NCI-H1417 treated with DMSO at 0.1 percent for 48 hours (cell line): ENCODE measurements around the gene NFATC2.
A peak's percentile ranks its signal among the peaks of the same experiment; 100 is the strongest.
"Not testable (repeated sequence)": the region's sequence is repeated elsewhere in the genome, so short reads cannot be mapped to it uniquely, and the experiment has no call there.

Experiments used
- DNase-seq: peaks from one replicate; lab custom pipeline; 2025; lab: John Stamatoyannopoulos, UW

NFATC2 gene

DNA sequence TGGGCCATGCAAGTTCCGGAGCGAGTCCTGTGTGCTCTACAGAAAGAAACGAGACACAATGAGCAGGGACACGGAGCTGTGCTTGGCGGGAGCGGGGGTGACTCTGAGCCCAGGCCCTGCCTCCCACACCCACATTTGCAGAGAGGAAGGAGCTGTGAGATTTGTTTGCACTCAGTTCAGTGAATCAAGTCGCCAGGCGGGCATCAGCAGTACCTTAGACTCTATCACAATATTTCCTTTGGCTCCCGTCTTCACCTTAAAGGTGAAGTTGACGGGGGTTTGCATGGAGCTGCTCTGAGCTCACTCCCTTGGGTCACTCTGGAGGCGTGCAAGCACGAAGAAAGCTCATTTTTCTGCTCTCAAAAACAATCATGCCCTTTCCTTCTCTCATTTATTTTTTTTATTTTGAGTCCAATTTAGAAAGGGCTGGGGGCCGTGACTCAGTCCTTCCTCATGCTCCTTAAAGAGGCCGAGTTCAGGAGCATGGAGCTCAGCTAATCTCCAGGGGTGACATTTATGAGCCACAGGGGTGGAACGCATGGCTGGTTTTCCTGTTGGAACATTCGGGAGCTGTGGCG is 188.2 kb downstream of the NFATC2 start:
- no peak for DNase-seq

DNA sequence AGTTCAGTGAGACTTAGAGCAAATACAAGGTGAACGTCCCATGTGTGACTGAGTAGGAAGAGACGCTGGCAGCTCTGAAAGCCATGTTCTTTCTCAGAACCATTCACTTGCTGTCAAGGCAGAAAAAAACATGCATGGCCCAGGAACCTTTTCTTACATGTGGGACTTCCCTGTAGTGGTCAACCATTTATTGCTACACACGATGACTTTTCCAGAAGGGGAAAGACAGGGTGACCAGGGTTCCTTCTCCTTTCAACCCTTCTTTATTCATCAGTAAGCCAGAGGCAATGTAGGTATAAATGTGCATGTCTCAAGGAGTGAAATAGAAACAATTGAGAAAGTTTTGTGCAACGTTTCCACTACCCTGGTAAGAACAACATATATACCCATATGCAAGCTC is 189.0 kb downstream of the NFATC2 start:
- no peak for DNase-seq

DNA sequence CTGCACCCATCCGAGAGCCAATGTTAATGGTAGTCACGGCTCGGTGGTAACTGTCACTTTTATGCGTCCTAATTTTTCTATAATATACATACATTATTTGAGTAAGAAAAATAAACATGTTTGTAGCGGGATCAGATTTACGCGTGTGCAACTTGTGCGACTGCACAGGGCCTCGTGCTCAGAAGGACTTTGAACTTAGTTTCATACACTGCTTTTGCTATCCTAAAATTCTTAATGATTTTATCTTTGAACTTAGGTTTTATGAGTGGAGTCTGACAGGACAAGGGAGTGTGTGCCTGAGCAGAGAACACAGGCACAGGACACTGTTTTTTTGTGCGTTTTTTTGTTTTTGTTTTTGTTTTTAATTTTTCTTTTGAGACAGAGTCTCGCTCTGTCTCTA is 189.7 kb downstream of the NFATC2 start:
- no peak for DNase-seq

DNA sequence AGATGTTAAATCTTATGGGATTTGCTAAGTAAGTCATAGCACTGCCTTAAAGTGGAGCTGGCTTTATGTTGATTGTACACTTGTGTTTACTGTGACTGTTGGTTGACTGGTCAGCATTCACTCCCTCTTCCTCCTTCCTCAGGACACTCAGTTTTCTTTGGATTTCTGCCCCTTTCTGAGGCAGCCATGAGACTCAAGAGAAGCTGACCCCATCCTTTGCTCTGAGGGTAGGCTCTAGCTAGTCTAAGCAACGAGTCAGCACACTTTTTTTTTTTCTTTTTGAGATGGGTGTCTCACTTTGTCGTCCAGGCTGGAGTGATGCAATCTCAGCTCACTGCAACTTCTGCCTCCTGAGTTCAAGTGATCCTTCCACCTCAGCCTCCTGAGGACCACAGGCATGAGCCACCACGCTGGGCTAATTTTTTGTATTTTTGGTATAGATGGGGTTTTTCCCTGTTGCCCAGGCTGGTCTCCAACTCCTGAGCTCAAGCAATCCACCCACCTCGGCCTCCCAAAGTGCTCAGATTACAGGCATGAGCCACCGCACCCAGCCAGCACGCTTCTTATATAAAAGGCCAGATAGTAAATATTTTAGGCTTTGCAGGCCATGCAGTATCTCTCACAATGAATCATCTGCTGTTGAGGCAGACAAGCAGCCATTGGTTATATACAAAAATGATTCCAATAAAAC is 191.4 kb downstream of the NFATC2 start:
- DNase-seq: no peak

DNA sequence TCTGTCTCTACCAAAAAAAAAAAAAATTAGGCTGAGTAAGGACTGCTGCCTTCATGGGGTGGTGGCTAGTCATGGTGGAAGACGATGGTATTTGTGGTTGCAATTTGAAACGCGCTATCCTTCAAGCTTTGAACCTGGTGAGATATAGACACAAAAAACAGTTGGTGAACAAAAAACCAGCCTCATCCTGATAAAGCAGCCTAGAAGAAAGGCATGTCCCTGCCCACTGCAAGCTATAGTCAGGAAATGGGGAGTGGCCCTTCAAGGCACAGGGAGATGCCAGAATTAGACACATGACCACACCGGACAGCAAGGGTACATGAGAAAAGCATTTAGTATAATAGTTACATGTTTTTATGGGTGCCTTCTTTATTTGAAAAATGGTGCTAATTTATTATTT is 193.6 kb downstream of the NFATC2 start:
- no peak for DNase-seq

DNA sequence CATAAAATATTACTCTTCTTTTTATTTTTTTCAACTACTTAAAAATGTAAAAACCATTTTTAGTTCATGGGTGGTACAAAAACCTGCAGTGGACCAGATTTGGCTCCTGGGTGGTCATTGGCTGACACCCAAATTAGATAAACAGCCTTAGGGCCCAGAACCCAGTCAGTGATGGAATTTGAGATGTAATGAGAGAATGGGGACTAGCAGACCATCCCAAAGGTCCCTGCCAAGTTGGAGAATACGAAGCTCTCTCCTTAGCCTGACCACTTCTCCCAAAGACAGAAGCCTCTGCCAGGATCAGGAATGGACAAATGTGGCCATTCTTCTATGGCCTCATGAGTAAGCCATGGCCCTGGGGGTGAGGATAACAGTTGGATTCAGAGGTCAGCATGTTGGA is 194.7 kb downstream of the NFATC2 start:
- DNase-seq: no peak

DNA sequence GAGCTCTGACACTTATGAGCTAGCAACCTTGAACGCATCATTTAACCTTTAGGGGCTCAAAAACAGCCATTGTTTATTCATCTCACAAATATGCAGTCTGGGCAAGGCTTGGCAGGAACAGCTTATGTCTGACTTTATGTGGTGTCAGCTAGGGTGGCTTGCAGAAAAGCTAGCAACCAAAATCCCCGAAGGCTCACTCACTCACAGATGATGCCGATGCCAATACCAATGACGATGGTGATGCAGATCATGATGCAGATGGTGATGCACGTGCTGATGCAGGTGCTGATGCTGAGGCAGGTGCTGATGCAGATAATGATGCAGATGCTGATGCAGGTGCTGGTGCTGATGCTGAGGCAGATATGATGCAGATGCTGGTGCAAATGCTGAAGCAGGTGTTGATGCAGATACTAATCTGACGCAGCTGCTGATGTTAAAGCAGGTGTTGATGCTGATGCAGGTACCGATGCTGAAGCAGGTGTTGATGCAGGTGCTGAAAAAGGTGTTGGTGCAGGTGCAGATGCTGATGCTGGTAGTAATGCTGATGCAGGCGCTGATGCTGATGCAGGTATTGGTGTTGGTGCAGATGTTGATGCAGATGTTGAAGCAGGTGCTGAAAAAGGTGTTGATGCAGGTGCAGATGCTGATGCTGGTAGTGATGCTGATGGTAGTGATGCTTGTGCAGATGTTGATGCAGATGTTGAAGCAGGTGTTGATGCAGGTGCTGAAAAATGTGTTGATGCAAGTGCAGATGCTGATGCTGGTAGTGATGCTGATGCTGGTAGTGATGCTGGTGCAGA is 195.6 kb downstream of the NFATC2 start:
- no peak for DNase-seq

DNA sequence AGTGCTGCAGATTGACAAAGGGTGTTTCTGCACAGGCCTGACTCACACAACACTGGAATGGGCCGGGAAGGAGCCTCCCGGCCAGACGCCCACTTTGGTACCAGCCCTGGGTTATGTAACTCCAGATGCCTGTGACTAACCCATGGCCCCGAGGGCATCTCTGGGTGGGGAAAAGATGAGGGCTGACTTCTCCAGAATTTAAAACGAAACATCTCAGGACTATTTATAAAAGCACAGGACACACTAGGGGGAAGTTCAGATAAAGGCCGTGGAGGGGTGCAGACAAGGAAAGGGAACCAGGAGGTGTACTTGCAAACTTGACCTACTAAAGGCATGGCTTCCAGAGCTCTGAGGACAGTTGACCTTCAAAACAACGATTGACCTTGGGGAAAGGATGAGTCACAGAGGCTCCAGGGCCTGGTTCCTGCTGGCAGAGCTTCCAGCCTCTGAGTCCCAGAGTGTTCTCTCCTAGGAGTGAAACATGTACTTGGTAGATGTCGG is 196.9 kb downstream of the NFATC2 start:
- no peak for DNase-seq

DNA sequence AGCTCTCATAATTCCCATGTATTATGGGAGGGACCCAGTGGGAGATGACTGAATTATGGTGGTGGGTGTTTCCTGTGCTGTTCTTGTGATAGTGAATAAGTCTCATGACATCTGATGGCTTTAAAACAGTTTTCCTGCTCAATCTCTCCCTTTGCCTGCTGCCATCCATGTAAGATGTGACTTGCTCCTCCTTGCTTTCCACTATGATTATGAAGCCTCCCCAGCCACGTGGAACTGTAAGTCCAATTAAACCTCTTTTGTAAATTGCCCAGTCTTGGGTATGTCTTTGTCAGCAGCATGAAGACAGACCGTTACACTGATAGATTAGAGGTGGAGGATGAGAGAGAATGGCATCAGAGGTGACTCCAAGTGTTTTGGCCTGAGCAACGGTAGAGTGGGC is 198.7 kb downstream of the NFATC2 start:
- DNase-seq: not testable (repeated sequence)

DNA sequence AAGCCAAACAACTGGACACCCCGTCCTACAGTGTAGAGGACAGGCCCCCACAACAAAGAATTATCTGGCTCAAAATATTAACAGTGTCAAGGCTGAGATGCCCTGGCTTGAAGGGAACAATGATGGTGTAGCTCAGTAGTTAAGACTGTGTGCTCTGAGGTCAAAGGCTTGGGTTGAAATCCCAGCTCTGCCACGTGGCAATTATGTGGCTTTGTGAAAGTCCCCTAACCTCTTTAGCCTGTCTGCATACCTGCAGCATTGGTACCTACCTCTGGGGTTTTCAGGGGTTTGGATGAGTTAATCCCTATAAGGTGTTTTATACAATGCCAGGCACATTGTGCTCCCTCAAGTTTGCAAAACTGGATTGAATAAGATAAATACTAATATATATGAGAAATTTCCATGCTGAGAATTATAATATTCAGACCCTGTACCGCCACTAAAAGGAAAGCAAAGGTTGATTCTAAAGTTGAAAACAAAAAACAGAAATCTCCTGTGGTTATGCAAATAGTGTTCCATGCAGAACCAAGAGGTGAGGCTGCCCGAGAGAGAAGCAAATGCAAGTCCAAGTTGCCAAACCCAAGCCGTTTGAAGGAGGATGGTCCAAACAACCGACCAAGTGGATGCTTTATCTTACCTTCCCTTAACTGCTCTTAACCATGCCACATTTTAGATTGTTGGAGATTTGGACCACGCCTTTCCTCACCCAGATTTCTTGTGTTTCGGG is 199.8 kb downstream of the NFATC2 start:
- no peak for DNase-seq

DNA sequence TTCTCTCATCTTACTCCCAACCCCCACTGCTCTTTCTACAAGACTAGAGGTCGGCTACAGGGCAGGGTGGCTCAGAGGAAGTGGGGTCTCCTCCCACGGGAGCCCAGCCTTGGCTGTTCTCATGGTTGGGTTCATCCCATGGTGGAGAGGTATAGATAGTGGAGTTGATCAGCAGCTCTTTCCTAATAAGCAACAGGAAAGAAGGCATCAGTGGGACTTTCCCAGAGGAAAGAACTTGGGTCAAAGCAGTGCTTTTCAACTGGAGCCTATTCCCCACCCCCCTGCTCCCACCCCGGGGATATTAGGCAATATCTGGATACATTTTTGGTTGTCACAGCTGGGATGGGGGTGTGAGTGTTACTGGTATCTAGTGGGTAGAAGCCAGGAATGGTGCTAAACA is 200.9 kb downstream of the NFATC2 start:
- DNase-seq: no peak

DNA sequence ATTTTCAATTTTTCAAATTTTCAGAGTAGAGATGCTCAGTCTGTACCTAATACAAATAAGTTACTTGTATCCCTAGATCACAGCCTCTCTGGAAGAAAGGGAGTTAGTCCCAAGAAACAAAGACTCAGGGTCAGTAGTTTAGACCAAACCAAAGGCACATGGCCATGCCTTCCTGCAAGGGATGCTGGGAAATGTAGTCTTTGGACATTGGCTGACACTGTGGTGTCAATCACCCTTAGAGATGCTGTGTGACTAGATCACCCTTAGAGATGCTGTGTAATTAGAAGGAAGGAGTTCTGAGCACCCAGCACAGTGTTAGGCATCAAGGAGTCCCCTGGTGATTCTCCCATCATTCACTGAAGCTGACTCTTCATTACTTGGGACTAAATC is 202.1 kb downstream of the NFATC2 start:
- no peak for DNase-seq

DNA sequence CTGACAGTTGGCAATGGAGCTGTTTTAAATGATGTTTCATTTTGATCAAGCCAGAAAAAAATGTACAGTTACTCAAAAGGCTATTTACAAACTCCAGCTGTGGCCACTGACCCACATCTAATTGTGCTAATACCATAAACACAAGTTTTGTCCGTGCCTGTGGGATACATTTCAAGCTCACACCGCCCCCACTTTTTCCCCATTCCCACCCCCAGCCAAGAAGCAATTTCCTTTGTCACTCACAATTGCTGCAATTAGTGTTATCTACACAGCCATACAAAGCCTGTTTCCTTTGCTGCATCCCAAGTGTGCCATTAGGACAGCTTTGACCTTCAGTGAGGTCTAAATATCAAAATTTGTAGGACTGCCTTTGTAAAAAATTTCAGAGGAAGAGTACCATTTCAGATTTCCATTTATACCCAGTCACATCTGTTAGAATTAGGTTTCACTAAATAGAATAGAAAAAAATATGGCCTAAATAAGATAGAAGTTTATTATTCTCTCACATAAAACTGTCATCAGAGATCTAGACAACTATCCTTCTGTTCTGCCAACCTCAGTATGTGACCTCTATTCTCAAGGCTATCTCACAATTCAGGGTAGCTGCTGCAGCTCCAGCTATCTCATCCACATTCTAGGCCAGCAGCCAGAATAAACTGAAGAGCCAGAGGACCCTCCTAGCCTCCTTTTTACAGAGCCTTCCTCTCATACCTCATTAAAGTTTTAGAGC is 202.6 kb downstream of the NFATC2 start:
- peak; percentile 57 for DNase-seq

DNA sequence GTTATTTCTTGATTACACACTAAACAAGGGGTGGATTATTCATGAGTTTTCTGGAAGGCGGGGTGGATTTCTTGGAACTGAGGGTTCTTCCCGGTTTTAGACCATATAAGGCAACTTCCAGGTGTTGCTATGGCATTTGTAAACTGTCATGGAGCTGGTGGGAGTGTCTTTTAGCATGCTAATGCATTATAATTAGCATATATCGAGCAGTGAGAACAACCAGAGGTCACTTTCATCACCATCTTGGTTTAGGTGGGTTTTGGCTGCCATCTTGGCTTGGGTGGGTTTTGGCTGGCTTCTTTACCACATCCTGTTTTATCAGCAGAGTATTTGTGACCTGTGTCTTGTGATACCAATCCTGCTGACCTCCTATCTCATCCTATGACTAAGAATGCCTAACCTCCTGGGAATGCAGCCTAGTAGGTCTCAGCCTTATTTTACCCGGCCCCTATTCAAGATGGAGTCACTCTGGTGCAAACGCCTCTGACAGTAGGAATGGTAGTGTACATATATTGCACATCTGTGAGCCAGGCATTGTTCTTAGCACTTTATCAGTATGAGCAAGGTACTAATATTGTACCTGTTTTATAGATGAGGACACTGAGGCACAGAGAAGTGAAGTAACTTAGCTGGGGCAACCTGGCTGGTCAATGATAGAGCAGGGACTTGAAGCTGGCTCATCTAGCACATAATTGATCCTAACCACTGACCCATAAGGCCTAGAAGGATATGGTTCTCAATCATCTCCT is 203.7 kb downstream of the NFATC2 start:
- no peak for DNase-seq

DNA sequence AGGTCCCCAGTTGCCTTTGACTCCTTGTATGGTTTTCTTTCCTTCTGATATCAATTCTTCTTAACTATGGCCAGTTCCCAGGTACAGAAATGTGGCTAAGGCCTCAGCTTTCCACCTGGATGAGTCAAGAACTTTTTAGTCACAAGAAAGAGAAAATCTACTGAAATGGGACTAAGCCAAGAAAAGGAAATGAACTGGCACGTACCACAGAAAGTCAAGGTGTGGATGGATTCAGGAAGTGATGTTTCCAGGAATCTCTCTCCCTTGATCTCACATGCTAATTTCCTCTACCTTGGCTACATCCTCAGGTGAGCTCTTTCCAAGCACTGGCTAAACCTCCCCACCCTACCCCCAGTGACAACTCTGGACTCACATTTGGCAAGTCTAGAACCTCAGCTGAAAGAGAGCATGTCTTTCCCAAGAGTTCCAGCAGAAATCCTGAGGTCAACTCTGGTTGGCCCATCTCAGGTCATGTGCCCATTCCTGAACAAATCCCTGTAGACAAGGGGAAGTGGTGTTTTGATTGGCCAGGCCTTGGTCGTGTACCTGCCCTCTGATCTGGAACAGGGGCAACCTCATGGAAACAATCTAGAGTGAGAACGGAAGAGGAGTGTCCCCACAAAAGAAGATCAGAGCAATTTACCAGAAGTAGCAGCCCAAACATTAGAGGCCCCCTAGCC is 205.3 kb downstream of the NFATC2 start:
- DNase-seq: no peak
